Muscle of arm (tissue), 12 donors: ENCODE measurements around the gene CNTNAP5. TPM values are rescaled to one million over a fixed set of nuclear protein-coding genes. Genes with fewer than 3 reads are reported as not detected.

Source experiments
- DNase-seq: peaks from one replicate; pipeline ENCODE4 v3.0.0-alpha.2; 2013
- polyA plus RNA-seq, 12 donors: library from polyadenylated mRNA; unstranded; fragments of 120-200 nt; gene quantifications; one replicate each; pipeline ENCODE4 v1.2.1, GENCODE V29; 2013; ENCODE audit not compliant: insufficient read length in 12 of 12

The CNTNAP5 gene
- polyA plus RNA-seq, 12 donors: 0.09 to 0.57 (median 0.23) TPM; not detected in 2

- no peak for DNase-seq
Measured at GRCh38 chr2:124053796-124054195, 28.7 kb downstream of the CNTNAP5 start.

- DNase-seq: no peak
Measured at GRCh38 chr2:124063596-124063995, 38.5 kb downstream of the CNTNAP5 start.

GRCh38 chr2:124065636-124066035 lies 40.5 kb downstream of the CNTNAP5 start:
- DNase-seq: no peak

GRCh38 chr2:124066776-124067175 lies 41.7 kb downstream of the CNTNAP5 start:
- DNase-seq: no peak

GRCh38 chr2:124079045-124079444 lies 54.0 kb downstream of the CNTNAP5 start:
- DNase-seq: no peak

DNA sequence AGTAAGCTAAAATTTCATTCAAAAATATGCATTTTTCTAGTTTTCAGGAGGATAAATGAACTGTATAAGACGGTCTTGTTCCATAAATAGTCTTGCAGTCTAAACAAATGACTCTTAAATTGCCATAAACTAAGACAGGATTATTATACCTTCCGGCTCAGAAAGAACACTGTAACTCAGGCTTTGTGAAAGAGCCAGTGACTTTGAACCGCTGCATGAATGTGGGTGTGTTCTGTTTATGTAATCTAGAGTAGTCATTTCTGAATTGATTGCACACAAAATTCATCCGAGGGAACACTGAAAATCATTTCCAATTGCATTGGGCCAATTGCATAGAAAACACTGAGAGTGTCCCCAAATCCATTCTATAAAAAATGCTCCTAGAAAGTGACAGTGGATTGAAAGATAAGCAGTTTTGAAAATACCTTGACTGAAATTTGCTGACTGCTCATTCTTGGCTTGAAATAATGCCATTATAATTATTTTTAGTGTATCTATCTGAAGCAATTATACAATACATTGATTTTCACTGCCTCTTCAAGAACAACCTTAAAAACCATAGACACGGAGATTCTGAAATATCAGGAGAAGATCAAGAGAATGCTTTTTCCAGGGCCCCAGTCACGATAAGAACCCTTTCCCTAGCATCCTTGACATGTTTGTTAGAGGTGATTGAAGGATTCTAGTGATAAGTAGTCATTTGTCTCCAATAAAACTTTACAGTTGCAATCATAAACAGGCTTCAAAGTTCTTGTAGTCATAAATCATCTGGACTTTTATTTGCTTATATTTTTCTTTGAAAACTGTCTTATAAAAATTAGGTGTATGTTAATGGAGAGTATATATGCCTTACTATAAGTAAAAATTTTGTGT lies 55.4 kb downstream of the CNTNAP5 start:
- no peak for DNase-seq

DNA sequence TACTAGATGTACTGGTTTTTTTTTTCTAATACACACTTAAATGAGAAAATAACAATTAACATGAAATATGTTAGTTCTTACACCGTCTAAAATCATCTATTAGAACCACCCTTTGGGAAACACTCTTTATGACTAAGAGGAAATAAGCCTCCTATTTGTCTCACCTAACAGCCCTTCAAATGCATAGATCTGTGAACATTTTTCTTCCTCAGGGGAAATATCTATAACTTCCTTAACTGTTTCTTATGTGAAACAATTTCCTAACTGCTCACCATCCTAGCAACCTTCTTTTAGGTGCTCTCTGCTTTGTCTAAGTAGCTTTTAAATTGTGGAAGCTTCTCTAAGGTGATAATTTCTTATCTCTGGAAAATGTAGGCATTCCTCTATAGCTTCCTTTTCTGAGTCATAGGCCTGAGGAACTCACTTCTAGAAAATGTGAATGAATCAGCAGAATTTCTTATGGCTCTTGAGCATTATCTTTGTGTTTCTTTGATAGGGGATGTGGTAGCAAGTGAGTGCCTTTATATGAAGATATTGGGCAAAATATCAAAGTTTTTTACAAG lies 56.1 kb downstream of the CNTNAP5 start:
- no peak for DNase-seq

GRCh38 chr2:124088616-124089015 lies 63.5 kb downstream of the CNTNAP5 start:
- no peak for DNase-seq

DNA sequence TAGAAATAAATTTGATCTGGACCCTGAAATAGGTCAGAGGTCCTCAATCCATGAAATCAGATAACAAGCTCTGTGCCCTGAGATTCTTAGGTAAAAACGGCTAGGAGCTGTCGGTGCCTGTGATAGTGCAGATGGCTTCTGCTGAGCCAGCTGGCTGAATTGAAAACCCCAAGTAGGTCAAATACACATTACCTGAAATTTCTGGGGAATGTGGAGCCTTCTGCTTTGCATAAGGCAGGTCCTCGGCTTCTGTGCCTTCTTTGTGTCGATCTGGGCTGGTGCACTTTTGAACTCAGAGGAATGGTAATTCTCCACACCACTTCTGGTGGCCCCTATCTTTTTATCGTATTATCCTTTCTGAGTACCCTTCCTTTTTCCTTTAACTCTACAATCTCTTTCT lies 66.6 kb downstream of the CNTNAP5 start:
- no peak for DNase-seq

GRCh38 chr2:124092651-124093050 lies 67.6 kb downstream of the CNTNAP5 start:
- DNase-seq: no peak

DNA sequence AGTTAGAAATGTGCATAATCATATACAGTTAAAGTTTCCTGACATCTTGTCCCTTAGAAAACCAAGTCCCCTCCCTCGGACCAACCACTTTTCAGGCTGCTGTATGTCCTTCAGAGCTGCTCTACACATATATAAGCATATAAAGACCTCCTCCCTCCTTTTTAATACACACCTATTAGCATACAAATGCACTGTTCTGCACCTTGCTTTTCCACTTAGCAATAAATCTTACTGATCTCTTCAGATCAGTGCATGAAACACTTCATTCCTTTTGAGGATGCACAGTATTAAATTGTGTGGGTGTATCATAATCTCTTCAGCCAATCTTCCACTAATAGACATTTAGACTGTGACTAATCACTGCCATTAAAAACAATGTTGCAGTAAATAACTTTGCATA lies 79.8 kb downstream of the CNTNAP5 start:
- DNase-seq: no peak

DNA sequence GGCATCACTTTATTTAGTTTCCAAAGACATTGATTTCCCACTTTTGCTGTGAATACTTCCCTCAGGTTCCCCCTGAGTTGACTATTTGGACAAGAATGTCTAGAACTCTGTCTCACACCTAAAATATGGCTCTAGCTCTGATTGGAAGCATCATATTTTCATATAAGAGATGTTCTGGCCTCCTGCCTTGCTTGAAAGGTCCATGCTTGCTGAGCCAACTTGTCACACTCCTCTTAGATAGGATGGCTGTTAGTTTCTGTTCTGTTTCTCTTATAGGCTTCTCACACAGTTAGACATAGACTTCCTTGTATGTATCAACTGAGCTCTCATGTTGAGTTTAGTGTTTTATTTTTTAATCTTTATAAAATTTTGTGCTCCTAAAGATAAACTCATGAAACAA lies 87.1 kb downstream of the CNTNAP5 start:
- no peak for DNase-seq

DNA sequence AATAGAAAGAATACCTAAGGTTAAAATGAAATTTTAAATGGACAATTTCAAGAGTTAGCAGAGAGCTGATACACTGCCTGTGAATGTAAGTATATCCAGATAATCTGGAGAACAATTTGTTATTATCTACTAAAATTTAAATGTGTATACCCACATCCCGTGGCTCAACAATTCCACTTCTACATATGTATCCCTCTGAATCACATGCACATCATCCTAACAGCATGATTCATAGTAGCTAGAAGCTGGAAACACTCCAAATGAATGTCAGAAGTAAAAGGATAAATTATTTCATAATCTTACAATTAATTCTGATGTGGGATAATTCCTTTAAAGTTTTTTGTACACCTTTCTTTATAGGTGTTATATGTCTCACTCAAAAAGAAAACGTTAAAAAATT lies 87.9 kb downstream of the CNTNAP5 start:
- DNase-seq: no peak

GRCh38 chr2:124120246-124120645 lies 95.2 kb downstream of the CNTNAP5 start:
- DNase-seq: no peak

GRCh38 chr2:124121106-124121505 lies 96.0 kb downstream of the CNTNAP5 start:
- DNase-seq: no peak

DNA sequence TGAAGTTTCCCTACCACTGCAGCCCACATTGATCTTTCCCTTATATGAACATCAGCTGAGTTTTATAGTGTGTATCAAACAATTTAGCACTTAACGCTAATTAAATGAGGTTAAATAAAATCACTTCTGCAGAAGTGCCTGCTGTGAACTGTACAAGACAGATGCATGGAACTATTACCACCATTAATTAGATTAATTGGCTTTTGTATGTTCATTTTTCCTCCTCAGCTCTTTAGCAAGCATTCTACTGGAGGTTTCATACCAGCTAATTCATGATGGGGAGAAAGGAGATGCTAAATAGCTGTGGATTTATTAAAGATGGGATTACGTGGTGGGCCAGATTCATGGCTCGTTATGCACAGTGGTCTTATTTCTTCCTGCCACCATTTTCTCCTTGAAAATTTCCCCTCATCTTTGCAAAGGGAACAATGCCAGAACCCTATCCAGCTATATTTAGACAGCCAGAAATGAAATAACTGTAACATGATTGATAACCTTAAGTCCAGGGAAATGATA lies 96.7 kb downstream of the CNTNAP5 start:
- no peak for DNase-seq

GRCh38 chr2:124122340-124122739 lies 97.3 kb downstream of the CNTNAP5 start:
- DNase-seq: no peak

DNA sequence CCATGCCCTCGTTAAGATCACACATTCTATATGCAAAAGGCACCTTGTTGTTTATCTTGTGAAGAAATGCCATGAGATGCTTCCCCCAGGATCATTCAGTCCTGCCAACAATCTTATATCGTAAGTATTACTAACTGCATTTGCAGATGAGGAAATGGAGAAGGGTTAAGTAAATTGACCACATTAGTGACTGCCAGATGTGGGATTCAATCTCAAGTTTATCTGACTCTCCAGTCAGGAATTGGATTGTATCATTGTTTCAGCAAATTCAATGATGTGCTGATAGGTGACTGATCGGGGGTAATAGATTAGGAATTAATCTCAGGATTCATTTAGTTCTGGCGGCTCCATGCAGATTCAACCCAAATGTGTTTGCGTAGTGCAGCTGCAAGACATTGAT lies 106.2 kb downstream of the CNTNAP5 start:
- DNase-seq: no peak

GRCh38 chr2:124136110-124136509 lies 111.0 kb downstream of the CNTNAP5 start:
- DNase-seq: no peak

- DNase-seq: no peak
Measured at GRCh38 chr2:124138076-124138475, 113.0 kb downstream of the CNTNAP5 start.

GRCh38 chr2:124145982-124146381 lies 120.9 kb downstream of the CNTNAP5 start:
- DNase-seq: no peak

DNA sequence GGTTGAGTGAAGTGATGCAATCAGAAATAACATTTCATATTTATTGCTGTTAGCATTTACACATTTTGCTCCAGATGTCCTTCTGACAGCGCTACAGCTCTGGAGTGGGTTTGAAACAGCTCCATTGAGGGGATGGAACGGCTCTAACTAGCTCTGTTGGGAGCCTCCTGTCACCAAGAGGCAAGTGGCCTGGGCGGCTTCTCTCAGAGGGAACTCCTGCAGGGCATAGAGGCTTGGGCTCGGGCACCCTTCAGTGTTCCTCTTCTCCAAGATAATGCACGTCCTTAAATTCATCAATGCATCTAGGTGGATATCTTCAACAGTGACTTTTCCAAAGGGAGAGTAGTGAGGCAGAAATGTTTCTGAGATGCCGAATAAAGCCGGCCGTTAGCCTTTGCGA lies 122.5 kb downstream of the CNTNAP5 start:
- DNase-seq: no peak

DNA sequence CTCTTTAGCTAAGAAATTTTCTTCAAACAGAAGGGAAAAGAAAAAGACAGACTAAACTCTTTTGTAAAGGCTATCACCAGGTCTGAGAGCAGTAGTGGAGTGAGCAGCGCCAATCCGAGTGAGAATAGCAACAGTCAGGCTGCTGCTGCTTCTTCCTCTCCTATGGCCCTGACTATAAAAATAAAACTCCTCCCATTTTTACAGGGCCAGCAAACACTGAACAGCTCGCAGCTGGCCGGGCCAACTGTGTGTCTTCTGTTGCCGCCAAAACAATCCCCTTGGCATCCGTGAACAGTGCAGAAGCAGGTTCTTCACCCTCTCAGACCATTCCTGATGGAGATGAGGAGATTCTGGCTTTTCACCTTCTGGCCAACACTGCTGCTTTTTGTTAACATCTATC lies 124.5 kb downstream of the CNTNAP5 start:
- DNase-seq: no peak
